GM23338 (cell line): ENCODE measurements around the gene PTGDS. TPM values are rescaled to one million over a fixed set of nuclear protein-coding genes. Genes with fewer than 3 reads are reported as not detected.

ENCODE experiments used
- ATAC-seq: fragments of 200-7000 bp; cut with Tn5 transposase; 3 replicates; pipeline ENCODE4 v1.9.1; 2020
- DNase-seq: peaks from one replicate; pipeline ENCODE4 v3.0.0-alpha.2; 2015; ENCODE audit warnings: low spot score
- H2AFZ ChIP-seq: fragments of 200-600 bp; sonication (generic); 2 replicates; pipeline ENCODE4 v1.8.0; 2016; ENCODE audit warnings: antibody characterized with exemption, mild to moderate bottlenecking, moderate library complexity
- H3F3A ChIP-seq: fragments of 200-600 bp; sonication (generic); replicated peaks from 2 replicates; pipeline ENCODE4 v1.8.0; 2017; ENCODE audit warnings: antibody characterized with exemption, mixed run types, low read depth
- H3K27ac ChIP-seq: fragments of 200-600 bp; sonication (generic); 2 replicates; pipeline ENCODE4 v1.6.1; 2016; ENCODE audit warnings: low read depth
- H3K27me3 ChIP-seq: fragments of 200-600 bp; sonication (generic); 2 replicates; pipeline ENCODE4 v1.8.0; 2016; ENCODE audit warnings: mild to moderate bottlenecking, mixed run types, moderate library complexity; ENCODE audit not compliant: insufficient read depth
- H3K36me3 ChIP-seq: fragments of 200-600 bp; sonication (generic); 2 replicates; pipeline ENCODE4 v1.8.0; 2016; ENCODE audit warnings: mild to moderate bottlenecking; ENCODE audit not compliant: insufficient read depth
- H3K4me1 ChIP-seq: fragments of 200-600 bp; sonication (generic); 2 replicates; pipeline ENCODE4 v1.8.0; 2016; ENCODE audit warnings: mild to moderate bottlenecking, moderate library complexity; ENCODE audit not compliant: insufficient read depth
- H3K4me2 ChIP-seq: fragments of 200-600 bp; sonication (generic); 2 replicates; pipeline ENCODE4 v1.7.1; 2017; ENCODE audit warnings: mixed run types
- H3K4me3 ChIP-seq: fragments of 200-600 bp; sonication (generic); 2 replicates; pipeline ENCODE4 v1.6.1; 2016; ENCODE audit warnings: mixed run types
- H3K79me2 ChIP-seq: fragments of 200-600 bp; sonication (generic); replicated peaks from 2 replicates; pipeline ENCODE4 v1.8.0; 2017; ENCODE audit warnings: mild to moderate bottlenecking; ENCODE audit not compliant: insufficient read depth
- H3K9me2 ChIP-seq: fragments of 200-600 bp; sonication (generic); 2 replicates; pipeline ENCODE4 v1.8.0; 2017; ENCODE audit not compliant: insufficient read depth
- H4K20me1 ChIP-seq: fragments of 200-600 bp; sonication (generic); replicated peaks from 2 replicates; pipeline ENCODE4 v1.8.0; 2017; ENCODE audit warnings: mild to moderate bottlenecking; ENCODE audit not compliant: insufficient read depth
- H3K27ac Mint-ChIP-seq: 2 replicates; pipeline ENCODE4 v1.8.0; 2020; ENCODE audit warnings: inconsistent platforms, mild to moderate bottlenecking, moderate library complexity, mixed read lengths
- H3K27me3 Mint-ChIP-seq: 3 replicates; pipeline ENCODE4 v1.8.0; 2022; ENCODE audit warnings: low read depth, mild to moderate bottlenecking, moderate library complexity, mixed read lengths, inconsistent platforms; ENCODE audit not compliant: insufficient read depth, poor library complexity
- H3K36me3 Mint-ChIP-seq: 3 replicates; pipeline ENCODE4 v1.8.0; 2021; ENCODE audit warnings: low read depth, mild to moderate bottlenecking, inconsistent platforms, moderate library complexity, mixed read lengths
- H3K4me1 Mint-ChIP-seq: 3 replicates; pipeline ENCODE4 v1.8.0; 2020; ENCODE audit warnings: mild to moderate bottlenecking, inconsistent platforms, mixed read lengths
- H3K4me3 Mint-ChIP-seq: 3 replicates; pipeline ENCODE4 v1.8.0; 2021; ENCODE audit warnings: moderate library complexity, mild to moderate bottlenecking, inconsistent platforms, mixed read lengths
- H3K9me3 Mint-ChIP-seq: 3 replicates; pipeline ENCODE4 v1.8.0; 2020; ENCODE audit warnings: moderate library complexity, mild to moderate bottlenecking, inconsistent platforms, mixed read lengths
- CREB1 ChIP-seq: fragments of 250-450 bp; sonication (Bioruptor Pico); IDR thresholded peaks from 2 replicates; pipeline ENCODE4 v1.5.0; 2020; ENCODE audit warnings: low read depth, mild to moderate bottlenecking, moderate library complexity
- EZH2 ChIP-seq: fragments of 200-600 bp; sonication (generic); IDR thresholded peaks from one replicate; pipeline ENCODE4 v1.8.0; 2017; ENCODE audit warnings: antibody characterized with exemption, mild to moderate bottlenecking, low read depth; ENCODE audit not compliant: unreplicated experiment
- EZH2phosphoT487 ChIP-seq: fragments of 200-600 bp; sonication (generic); IDR thresholded peaks from one replicate; pipeline ENCODE4 v1.8.1; 2018; ENCODE audit warnings: antibody characterized with exemption; ENCODE audit not compliant: unreplicated experiment
- JUNB ChIP-seq: IDR thresholded peaks from one replicate; pipeline ENCODE4 v1.6.1; 2016; ENCODE audit warnings: antibody characterized with exemption; ENCODE audit not compliant: unreplicated experiment
- NANOG ChIP-seq: IDR thresholded peaks from 2 replicates; pipeline ENCODE4 v1.6.1; 2016; ENCODE audit warnings: antibody characterized with exemption, borderline replicate concordance
- POLR2AphosphoS5 ChIP-seq: IDR thresholded peaks from 2 replicates; pipeline ENCODE4 v1.6.1; 2016; ENCODE audit warnings: antibody characterized with exemption, low read depth
- STAT1 ChIP-seq: IDR thresholded peaks from one replicate; pipeline ENCODE4 v1.6.1; 2016; ENCODE audit warnings: antibody characterized with exemption; ENCODE audit not compliant: unreplicated experiment
- ZNF114 ChIP-seq: fragments of 250-450 bp; sonication (Bioruptor Pico); IDR thresholded peaks from 2 replicates; pipeline ENCODE4 v1.5.0; 2020; ENCODE audit warnings: mild to moderate bottlenecking, moderate library complexity
- ZNF331 ChIP-seq: fragments of 250-450 bp; sonication (Bioruptor Pico); IDR thresholded peaks from 2 replicates; pipeline ENCODE4 v1.5.0; 2020; ENCODE audit warnings: low read depth, mild to moderate bottlenecking, moderate library complexity
- polyA plus RNA-seq: library from polyadenylated mRNA; unstranded; fragments of >200 nt; fragmentation: Nextera tagmentation; extraction: Ambion mirVana; gene quantifications from 2 replicates; pipeline ENCODE4 v1.2.1, GENCODE V29; 2016
- total RNA-seq: library from RNA; depleted of rRNA; stranded (reverse); fragments of >200 nt; shearing (Covaris generic); gene quantifications from 2 replicates; pipeline ENCODE4 v1.2.3, GENCODE V29; 2014
- TF ChIP-seq, protein P1 (sequence below): IDR thresholded peaks from 2 replicates; pipeline ENCODE4 v1.6.1; 2016; ENCODE audit warnings: antibody characterized with exemption
- TF ChIP-seq, protein P2 (sequence below): fragments of 250-450 bp; sonication (Bioruptor Pico); IDR thresholded peaks from 2 replicates; pipeline ENCODE4 v1.5.0; 2020; ENCODE audit warnings: mild to moderate bottlenecking, moderate library complexity
- TF ChIP-seq, protein P3 (sequence below): IDR thresholded peaks from one replicate; pipeline ENCODE4 v1.6.1; 2018; ENCODE audit warnings: antibody characterized with exemption; ENCODE audit not compliant: unreplicated experiment
- TF ChIP-seq, protein P4 (sequence below), 2 experiments: fragments of 200-600 bp in 1 of 2; sonication (generic) in 1 of 2; conservative IDR thresholded peaks; 2 replicates each; pipeline versions ENCODE4 v1.5.1 to v1.6.1; 2016 to 2017; ENCODE audit warnings: antibody characterized with exemption in 2 of 2, low read depth in 2 of 2, mild to moderate bottlenecking in 2 of 2, moderate library complexity in 1 of 2

Gene PTGDS
- total and polyA plus RNA-seq, 2 experiments from 2014 or later: 1.9 to 3.1 TPM

DNA sequence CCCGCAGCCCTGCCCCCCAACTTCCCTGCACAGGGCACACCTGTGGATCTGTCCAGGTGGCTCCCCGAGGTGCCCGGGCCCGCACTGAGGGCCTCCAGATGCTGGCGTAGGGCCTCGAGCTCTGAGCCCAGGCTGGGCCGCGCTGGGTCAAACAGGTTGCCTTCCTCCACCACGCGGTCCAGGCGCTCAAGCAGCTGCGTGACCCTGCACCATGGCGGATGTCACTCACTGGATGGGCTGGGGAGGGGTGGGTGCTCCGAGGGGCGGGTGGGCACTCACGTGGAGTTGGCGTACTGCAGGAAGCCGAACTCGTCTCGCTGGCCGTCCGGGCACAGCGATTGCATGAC is 45.3 kb downstream of the PTGDS start:
- no peak overlapping the region for H3K4me2 ChIP-seq
- ATAC-seq: peak; percentile 2
- H3K27me3 Mint-ChIP-seq: peaks cover 18% of the 10 kb centered on the region

More for the DNA sequence above, 45.3 kb downstream of the PTGDS start:
- Histone ChIP-seq H4K20me1 (no peaks in the 10 kb centered on the region), H3K4me3 (no peak overlapping the region), H2AFZ (no peak overlapping the region), H3K4me1 (peaks cover 7% of the 10 kb centered on the region; the same call in 1 of the 2 replicates), H3K79me2 (no peaks in the 10 kb centered on the region), H3K36me3 (no peaks in the 10 kb centered on the region), H3F3A (0 out of 2 replicates have a peak, but pooled peaks cover 3% of the 10 kb centered on the region), H3K9me2 (no peaks in the 10 kb centered on the region), H3K27ac (no peak overlapping the region), H3K27me3 (peaks cover 11% of the 10 kb centered on the region)
- Mint-ChIP-seq H3K27ac (no peak overlapping the region), H3K4me3 (no peak overlapping the region), H3K4me1 (no peaks in the 10 kb centered on the region; the same call in 2 of the 3 replicates), H3K9me3 (no peaks in the 10 kb centered on the region), H3K36me3 (no peaks in the 10 kb centered on the region)
- DNase-seq: no peak
- TF ChIP-seq EZH2phosphoT487 (no peak), CREB1 (CRISPR knock-in tag) (no peak), POLR2AphosphoS5 (no peak), NANOG (no peak), ZNF114 (no peak), EZH2 (no peak), ZNF331 (CRISPR knock-in tag) (no peak), STAT1 (no peak), JUNB (no peak)
- TF ChIP-seq, protein P1, sequence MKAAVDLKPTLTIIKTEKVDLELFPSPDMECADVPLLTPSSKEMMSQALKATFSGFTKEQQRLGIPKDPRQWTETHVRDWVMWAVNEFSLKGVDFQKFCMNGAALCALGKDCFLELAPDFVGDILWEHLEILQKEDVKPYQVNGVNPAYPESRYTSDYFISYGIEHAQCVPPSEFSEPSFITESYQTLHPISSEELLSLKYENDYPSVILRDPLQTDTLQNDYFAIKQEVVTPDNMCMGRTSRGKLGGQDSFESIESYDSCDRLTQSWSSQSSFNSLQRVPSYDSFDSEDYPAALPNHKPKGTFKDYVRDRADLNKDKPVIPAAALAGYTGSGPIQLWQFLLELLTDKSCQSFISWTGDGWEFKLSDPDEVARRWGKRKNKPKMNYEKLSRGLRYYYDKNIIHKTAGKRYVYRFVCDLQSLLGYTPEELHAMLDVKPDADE: no peak
- TF ChIP-seq, protein P2, sequence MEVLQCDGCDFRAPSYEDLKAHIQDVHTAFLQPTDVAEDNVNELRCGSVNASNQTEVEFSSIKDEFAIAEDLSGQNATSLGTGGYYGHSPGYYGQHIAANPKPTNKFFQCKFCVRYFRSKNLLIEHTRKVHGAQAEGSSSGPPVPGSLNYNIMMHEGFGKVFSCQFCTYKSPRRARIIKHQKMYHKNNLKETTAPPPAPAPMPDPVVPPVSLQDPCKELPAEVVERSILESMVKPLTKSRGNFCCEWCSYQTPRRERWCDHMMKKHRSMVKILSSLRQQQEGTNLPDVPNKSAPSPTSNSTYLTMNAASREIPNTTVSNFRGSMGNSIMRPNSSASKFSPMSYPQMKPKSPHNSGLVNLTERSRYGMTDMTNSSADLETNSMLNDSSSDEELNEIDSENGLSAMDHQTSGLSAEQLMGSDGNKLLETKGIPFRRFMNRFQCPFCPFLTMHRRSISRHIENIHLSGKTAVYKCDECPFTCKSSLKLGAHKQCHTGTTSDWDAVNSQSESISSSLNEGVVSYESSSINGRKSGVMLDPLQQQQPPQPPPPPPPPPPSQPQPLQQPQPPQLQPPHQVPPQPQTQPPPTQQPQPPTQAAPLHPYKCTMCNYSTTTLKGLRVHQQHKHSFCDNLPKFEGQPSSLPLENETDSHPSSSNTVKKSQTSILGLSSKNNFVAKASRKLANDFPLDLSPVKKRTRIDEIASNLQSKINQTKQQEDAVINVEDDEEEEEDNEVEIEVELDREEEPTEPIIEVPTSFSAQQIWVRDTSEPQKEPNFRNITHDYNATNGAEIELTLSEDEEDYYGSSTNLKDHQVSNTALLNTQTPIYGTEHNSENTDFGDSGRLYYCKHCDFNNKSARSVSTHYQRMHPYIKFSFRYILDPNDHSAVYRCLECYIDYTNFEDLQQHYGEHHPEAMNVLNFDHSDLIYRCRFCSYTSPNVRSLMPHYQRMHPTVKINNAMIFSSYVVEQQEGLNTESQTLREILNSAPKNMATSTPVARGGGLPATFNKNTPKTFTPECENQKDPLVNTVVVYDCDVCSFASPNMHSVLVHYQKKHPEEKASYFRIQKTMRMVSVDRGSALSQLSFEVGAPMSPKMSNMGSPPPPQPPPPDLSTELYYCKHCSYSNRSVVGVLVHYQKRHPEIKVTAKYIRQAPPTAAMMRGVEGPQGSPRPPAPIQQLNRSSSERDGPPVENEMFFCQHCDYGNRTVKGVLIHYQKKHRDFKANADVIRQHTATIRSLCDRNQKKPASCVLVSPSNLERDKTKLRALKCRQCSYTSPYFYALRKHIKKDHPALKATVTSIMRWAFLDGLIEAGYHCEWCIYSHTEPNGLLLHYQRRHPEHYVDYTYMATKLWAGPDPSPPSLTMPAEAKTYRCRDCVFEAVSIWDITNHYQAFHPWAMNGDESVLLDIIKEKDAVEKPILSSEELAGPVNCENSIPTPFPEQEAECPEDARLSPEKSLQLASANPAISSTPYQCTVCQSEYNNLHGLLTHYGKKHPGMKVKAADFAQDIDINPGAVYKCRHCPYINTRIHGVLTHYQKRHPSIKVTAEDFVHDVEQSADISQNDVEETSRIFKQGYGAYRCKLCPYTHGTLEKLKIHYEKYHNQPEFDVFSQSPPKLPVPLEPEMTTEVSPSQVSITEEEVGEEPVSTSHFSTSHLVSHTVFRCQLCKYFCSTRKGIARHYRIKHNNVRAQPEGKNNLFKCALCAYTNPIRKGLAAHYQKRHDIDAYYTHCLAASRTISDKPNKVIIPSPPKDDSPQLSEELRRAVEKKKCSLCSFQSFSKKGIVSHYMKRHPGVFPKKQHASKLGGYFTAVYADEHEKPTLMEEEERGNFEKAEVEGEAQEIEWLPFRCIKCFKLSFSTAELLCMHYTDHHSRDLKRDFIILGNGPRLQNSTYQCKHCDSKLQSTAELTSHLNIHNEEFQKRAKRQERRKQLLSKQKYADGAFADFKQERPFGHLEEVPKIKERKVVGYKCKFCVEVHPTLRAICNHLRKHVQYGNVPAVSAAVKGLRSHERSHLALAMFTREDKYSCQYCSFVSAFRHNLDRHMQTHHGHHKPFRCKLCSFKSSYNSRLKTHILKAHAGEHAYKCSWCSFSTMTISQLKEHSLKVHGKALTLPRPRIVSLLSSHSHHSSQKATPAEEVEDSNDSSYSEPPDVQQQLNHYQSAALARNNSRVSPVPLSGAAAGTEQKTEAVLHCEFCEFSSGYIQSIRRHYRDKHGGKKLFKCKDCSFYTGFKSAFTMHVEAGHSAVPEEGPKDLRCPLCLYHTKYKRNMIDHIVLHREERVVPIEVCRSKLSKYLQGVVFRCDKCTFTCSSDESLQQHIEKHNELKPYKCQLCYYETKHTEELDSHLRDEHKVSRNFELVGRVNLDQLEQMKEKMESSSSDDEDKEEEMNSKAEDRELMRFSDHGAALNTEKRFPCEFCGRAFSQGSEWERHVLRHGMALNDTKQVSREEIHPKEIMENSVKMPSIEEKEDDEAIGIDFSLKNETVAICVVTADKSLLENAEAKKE (CRISPR knock-in tag): no peak
- TF ChIP-seq, protein P3, sequence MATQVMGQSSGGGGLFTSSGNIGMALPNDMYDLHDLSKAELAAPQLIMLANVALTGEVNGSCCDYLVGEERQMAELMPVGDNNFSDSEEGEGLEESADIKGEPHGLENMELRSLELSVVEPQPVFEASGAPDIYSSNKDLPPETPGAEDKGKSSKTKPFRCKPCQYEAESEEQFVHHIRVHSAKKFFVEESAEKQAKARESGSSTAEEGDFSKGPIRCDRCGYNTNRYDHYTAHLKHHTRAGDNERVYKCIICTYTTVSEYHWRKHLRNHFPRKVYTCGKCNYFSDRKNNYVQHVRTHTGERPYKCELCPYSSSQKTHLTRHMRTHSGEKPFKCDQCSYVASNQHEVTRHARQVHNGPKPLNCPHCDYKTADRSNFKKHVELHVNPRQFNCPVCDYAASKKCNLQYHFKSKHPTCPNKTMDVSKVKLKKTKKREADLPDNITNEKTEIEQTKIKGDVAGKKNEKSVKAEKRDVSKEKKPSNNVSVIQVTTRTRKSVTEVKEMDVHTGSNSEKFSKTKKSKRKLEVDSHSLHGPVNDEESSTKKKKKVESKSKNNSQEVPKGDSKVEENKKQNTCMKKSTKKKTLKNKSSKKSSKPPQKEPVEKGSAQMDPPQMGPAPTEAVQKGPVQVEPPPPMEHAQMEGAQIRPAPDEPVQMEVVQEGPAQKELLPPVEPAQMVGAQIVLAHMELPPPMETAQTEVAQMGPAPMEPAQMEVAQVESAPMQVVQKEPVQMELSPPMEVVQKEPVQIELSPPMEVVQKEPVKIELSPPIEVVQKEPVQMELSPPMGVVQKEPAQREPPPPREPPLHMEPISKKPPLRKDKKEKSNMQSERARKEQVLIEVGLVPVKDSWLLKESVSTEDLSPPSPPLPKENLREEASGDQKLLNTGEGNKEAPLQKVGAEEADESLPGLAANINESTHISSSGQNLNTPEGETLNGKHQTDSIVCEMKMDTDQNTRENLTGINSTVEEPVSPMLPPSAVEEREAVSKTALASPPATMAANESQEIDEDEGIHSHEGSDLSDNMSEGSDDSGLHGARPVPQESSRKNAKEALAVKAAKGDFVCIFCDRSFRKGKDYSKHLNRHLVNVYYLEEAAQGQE: no peak
- TF ChIP-seq, protein P4, sequence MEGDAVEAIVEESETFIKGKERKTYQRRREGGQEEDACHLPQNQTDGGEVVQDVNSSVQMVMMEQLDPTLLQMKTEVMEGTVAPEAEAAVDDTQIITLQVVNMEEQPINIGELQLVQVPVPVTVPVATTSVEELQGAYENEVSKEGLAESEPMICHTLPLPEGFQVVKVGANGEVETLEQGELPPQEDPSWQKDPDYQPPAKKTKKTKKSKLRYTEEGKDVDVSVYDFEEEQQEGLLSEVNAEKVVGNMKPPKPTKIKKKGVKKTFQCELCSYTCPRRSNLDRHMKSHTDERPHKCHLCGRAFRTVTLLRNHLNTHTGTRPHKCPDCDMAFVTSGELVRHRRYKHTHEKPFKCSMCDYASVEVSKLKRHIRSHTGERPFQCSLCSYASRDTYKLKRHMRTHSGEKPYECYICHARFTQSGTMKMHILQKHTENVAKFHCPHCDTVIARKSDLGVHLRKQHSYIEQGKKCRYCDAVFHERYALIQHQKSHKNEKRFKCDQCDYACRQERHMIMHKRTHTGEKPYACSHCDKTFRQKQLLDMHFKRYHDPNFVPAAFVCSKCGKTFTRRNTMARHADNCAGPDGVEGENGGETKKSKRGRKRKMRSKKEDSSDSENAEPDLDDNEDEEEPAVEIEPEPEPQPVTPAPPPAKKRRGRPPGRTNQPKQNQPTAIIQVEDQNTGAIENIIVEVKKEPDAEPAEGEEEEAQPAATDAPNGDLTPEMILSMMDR (conservative IDR thresholded peaks at IDR 0.05; ENCODE audit: low read depth in 2 of 2): no peak
